A549 (cell line): ENCODE data around the gene MCM5.

Experiments
- CHD4 ChIP-seq: fragments of 200-600 bp; sonication (generic); IDR thresholded peaks from 2 replicates; pipeline ENCODE4 v1.6.1; 2016; ENCODE audit warnings: antibody characterized with exemption, mild to moderate bottlenecking, borderline replicate concordance
- CTCF ChIP-seq: fragments of >200 bp; sonication (Bioruptor Twin); formaldehyde crosslinking; IDR thresholded peaks from 3 replicates; pipeline ENCODE4 v1.5.1; 2016
- ZSCAN20 ChIP-seq: fragments of 250-450 bp; sonication (Bioruptor Pico); IDR thresholded peaks from 2 replicates; pipeline ENCODE4 v1.8.0; 2022; ENCODE audit warnings: mild to moderate bottlenecking, moderate library complexity

DNA sequence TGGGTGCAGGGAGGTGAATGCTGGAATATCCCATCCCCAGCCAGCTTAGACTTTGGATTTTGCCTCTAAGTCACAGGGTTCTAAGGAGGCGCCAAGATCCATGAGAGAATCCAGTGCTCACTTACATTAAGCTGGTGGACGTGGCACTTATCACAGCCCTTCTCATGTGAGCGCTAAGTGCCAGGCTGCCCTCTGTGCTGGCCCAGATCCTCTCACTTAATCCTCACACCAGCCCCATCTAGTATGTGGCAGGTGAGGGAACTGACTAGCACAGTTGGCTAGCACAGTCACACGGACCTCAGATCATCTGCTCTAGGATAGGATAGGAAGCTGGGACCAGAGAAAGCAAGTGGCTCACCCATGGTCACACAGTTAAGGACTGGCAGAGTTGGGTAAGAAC is 15.4 kb upstream of the MCM5 start:
- TF ChIP-seq CHD4 (no peak), ZSCAN20 (no peak), CTCF (no peak)
